COR-L47 (cell line): ENCODE data around the gene SERPINE3.

Experiments
- DNase-seq: peaks from one replicate; lab custom pipeline; 2025; lab: John Stamatoyannopoulos, UW

Gene SERPINE3

GRCh38 chr13:51363625-51364024, 24.1 kb downstream of the SERPINE3 start:
- DNase-seq, result no peak

- no peak for DNase-seq
Measured at GRCh38 chr13:51364404-51365008, 25.0 kb downstream of the SERPINE3 start.

- DNase-seq, result no peak
Measured at GRCh38 chr13:51370116-51370515, 30.6 kb downstream of the SERPINE3 start.

- DNase-seq, result no peak
Measured at GRCh38 chr13:51370811-51371210, 31.3 kb downstream of the SERPINE3 start.

- DNase-seq, result no peak
Measured at GRCh38 chr13:51371768-51372399, 32.4 kb downstream of the SERPINE3 start.

- no peak for DNase-seq
Measured at GRCh38 chr13:51373451-51373850, 34.0 kb downstream of the SERPINE3 start.

GRCh38 chr13:51380269-51380668, 40.8 kb downstream of the SERPINE3 start:
- DNase-seq, result no peak

- no peak for DNase-seq
Measured at GRCh38 chr13:51385114-51385513, 45.6 kb downstream of the SERPINE3 start.

GRCh38 chr13:51394724-51395123, 55.2 kb downstream of the SERPINE3 start:
- DNase-seq, result no peak

GRCh38 chr13:51396352-51396751, 56.9 kb downstream of the SERPINE3 start:
- DNase-seq, result no peak

- peak; percentile 1 for DNase-seq
Measured at GRCh38 chr13:51397262-51397941, 57.9 kb downstream of the SERPINE3 start.

GRCh38 chr13:51405176-51405575, 65.7 kb downstream of the SERPINE3 start:
- DNase-seq, result no peak

- no peak for DNase-seq
Measured at GRCh38 chr13:51412431-51412830, 72.9 kb downstream of the SERPINE3 start.
